Measurements from ENCODE around the gene OXA1L.

OXA1L gene

GRCh38 chr14:22812744-22813143 lies 46.3 kb downstream of the OXA1L start:
- Histone ChIP-seq H3K36me3 (ENCODE audit: control insufficient read depth, insufficient read depth, low read length) (no peaks in the 10 kb centered on the region), H3K27me3 (ENCODE audit: control insufficient read depth, insufficient read depth, low read length) (no peaks in the 10 kb centered on the region), H3K4me3 (ENCODE audit: low read length) (no peak overlapping the region), H3K4me1 (ENCODE audit: control insufficient read depth, insufficient read depth, low read length) (peaks cover 7% of the 10 kb centered on the region; the same call in 1 of the 2 replicates), H3K9me3 (ENCODE audit: control insufficient read depth, insufficient read depth, low read length) (no peaks in the 10 kb centered on the region), H3K27ac (ENCODE audit: low read length) (no peak overlapping the region)
- no CpG with 5 or more reads among the region's 4 CpGs for WGBS (ENCODE audit: insufficient coverage, insufficient read length)
- no peak for DNase-seq (ENCODE audit: low read depth, low spot score)

- Histone ChIP-seq H3K4me3 (ENCODE audit: low read length) (no peak overlapping the region), H3K27me3 (ENCODE audit: control insufficient read depth, insufficient read depth, low read length) (no peaks in the 10 kb centered on the region), H3K9me3 (ENCODE audit: control insufficient read depth, insufficient read depth, low read length) (no peaks in the 10 kb centered on the region), H3K36me3 (ENCODE audit: control insufficient read depth, insufficient read depth, low read length) (no peaks in the 10 kb centered on the region), H3K27ac (ENCODE audit: low read length) (no peak overlapping the region), H3K4me1 (ENCODE audit: control insufficient read depth, insufficient read depth, low read length) (peaks cover 7% of the 10 kb centered on the region; the same call in 1 of the 2 replicates)
- no peak for DNase-seq (ENCODE audit: low read depth, low spot score)
- WGBS (ENCODE audit: insufficient coverage, insufficient read length) = no CpG with 5 or more reads among the region's 9 CpGs
Observed at GRCh38 chr14:22813145-22813544, 46.7 kb downstream of the OXA1L start.

- no peak for DNase-seq (ENCODE audit: low read depth, low spot score)
- no peaks in the 10 kb centered on the region for H3K9me3 ChIP-seq (ENCODE audit: control insufficient read depth, insufficient read depth, low read length)
- no peak overlapping the region for H3K4me3 ChIP-seq (ENCODE audit: low read length)
- no peak overlapping the region for H3K27ac ChIP-seq (ENCODE audit: low read length)
- no CpG with 5 or more reads among the region's 7 CpGs for WGBS (ENCODE audit: insufficient coverage, insufficient read length)
- H3K27me3 ChIP-seq (ENCODE audit: control insufficient read depth, insufficient read depth, low read length) = no peaks in the 10 kb centered on the region
- H3K36me3 ChIP-seq (ENCODE audit: control insufficient read depth, insufficient read depth, low read length) = no peaks in the 10 kb centered on the region
- H3K4me1 ChIP-seq (ENCODE audit: control insufficient read depth, insufficient read depth, low read length) = peaks cover 7% of the 10 kb centered on the region; the same call in 1 of the 2 replicates
Observed at GRCh38 chr14:22814373-22814772, 47.9 kb downstream of the OXA1L start.

- no peak for DNase-seq (ENCODE audit: low read depth, low spot score)
- no CpG with 5 or more reads among the region's 10 CpGs for WGBS (ENCODE audit: insufficient coverage, insufficient read length)
- no peaks in the 10 kb centered on the region for H3K9me3 ChIP-seq (ENCODE audit: control insufficient read depth, insufficient read depth, low read length)
- H3K36me3 ChIP-seq (ENCODE audit: control insufficient read depth, insufficient read depth, low read length) = no peaks in the 10 kb centered on the region
- H3K4me3 ChIP-seq (ENCODE audit: low read length) = no peak within 1 kb of the TSS
- H3K27me3 ChIP-seq (ENCODE audit: control insufficient read depth, insufficient read depth, low read length) = no peaks in the 10 kb centered on the region
- H3K27ac ChIP-seq (ENCODE audit: low read length) = no peak within 1 kb of the TSS
- H3K4me1 ChIP-seq (ENCODE audit: control insufficient read depth, insufficient read depth, low read length) = peaks cover 10% of the 10 kb centered on the region; the same call in 1 of the 2 replicates
Observed at GRCh38 chr14:22814941-22815713, 48.6 kb downstream of the OXA1L start, which contains the start of gene SLC7A7. TSS of gene SLC7A7 (minus strand) at chr14:22815435. CDS start at chr14:22813398, 2,037 bp downstream.

GRCh38 chr14:22819151-22819988 lies 52.9 kb downstream of the OXA1L start:
- Histone ChIP-seq H3K27ac (ENCODE audit: low read length) (no peak overlapping the region), H3K9me3 (ENCODE audit: control insufficient read depth, insufficient read depth, low read length) (no peaks in the 10 kb centered on the region), H3K4me1 (ENCODE audit: control insufficient read depth, insufficient read depth, low read length) (peaks cover 11% of the 10 kb centered on the region), H3K27me3 (ENCODE audit: control insufficient read depth, insufficient read depth, low read length) (no peaks in the 10 kb centered on the region), H3K36me3 (ENCODE audit: control insufficient read depth, insufficient read depth, low read length) (no peaks in the 10 kb centered on the region), H3K4me3 (ENCODE audit: low read length) (no peak overlapping the region; the same call in 1 of the 2 replicates)
- no peak for DNase-seq (ENCODE audit: low read depth, low spot score)
- WGBS (ENCODE audit: insufficient coverage, insufficient read length) = no CpG with 5 or more reads among the region's 10 CpGs

GRCh38 chr14:22820731-22821130 lies 54.2 kb downstream of the OXA1L start:
- Histone ChIP-seq H3K27ac (ENCODE audit: low read length) (no peak overlapping the region), H3K4me1 (ENCODE audit: control insufficient read depth, insufficient read depth, low read length) (peaks cover 6% of the 10 kb centered on the region), H3K9me3 (ENCODE audit: control insufficient read depth, insufficient read depth, low read length) (no peaks in the 10 kb centered on the region), H3K36me3 (ENCODE audit: control insufficient read depth, insufficient read depth, low read length) (no peaks in the 10 kb centered on the region), H3K27me3 (ENCODE audit: control insufficient read depth, insufficient read depth, low read length) (no peaks in the 10 kb centered on the region), H3K4me3 (ENCODE audit: low read length) (no peak overlapping the region)
- no CpG with 5 or more reads among the region's 1 CpG for WGBS (ENCODE audit: insufficient coverage, insufficient read length)
- no peak for DNase-seq (ENCODE audit: low read depth, low spot score)

- no peak for DNase-seq (ENCODE audit: low read depth, low spot score)
- Histone ChIP-seq H3K4me3 (ENCODE audit: low read length) (peak overlapping the region; percentile 64; the same call in 1 of the 2 replicates), H3K4me1 (ENCODE audit: control insufficient read depth, insufficient read depth, low read length) (peaks cover 5% of the 10 kb centered on the region; the same call in 1 of the 2 replicates), H3K27me3 (ENCODE audit: control insufficient read depth, insufficient read depth, low read length) (no peaks in the 10 kb centered on the region), H3K9me3 (ENCODE audit: control insufficient read depth, insufficient read depth, low read length) (no peaks in the 10 kb centered on the region), H3K36me3 (ENCODE audit: control insufficient read depth, insufficient read depth, low read length) (no peaks in the 10 kb centered on the region), H3K27ac (ENCODE audit: low read length) (no peak overlapping the region)
- no CpG with 5 or more reads among the region's 24 CpGs for WGBS (ENCODE audit: insufficient coverage, insufficient read length)
Observed at GRCh38 chr14:22821193-22822015, 54.9 kb downstream of the OXA1L start.

GRCh38 chr14:22822016-22822570 lies 55.6 kb downstream of the OXA1L start:
- Histone ChIP-seq H3K4me1 (ENCODE audit: control insufficient read depth, insufficient read depth, low read length) (peaks cover 5% of the 10 kb centered on the region; the same call in 1 of the 2 replicates), H3K27me3 (ENCODE audit: control insufficient read depth, insufficient read depth, low read length) (no peaks in the 10 kb centered on the region), H3K27ac (ENCODE audit: low read length) (no peak overlapping the region), H3K9me3 (ENCODE audit: control insufficient read depth, insufficient read depth, low read length) (no peaks in the 10 kb centered on the region), H3K4me3 (ENCODE audit: low read length) (peak overlapping the region; percentile 64; the same call in 1 of the 2 replicates), H3K36me3 (ENCODE audit: control insufficient read depth, insufficient read depth, low read length) (no peaks in the 10 kb centered on the region)
- WGBS (ENCODE audit: insufficient coverage, insufficient read length) = no CpG with 5 or more reads among the region's 32 CpGs
- no peak for DNase-seq (ENCODE audit: low read depth, low spot score)
